Fibroblast of lung (primary cell): ENCODE results near the gene AMPD3.

Experiments used
- CTCF ChIP-seq, 2 donors: IDR thresholded peaks in 1 of 2; conservative IDR thresholded peaks in 1 of 2; 1 replicate in 1 of 2; 2 replicates in 1 of 2; pipeline ENCODE4 v1.5.1; 2011 to 2012; ENCODE audit warnings: low read length in 2 of 2, control low read depth in 1 of 2, inconsistent platforms in 1 of 2, low read depth in 1 of 2, mild to moderate bottlenecking in 1 of 2
- EZH2 ChIP-seq: IDR thresholded peaks from 2 replicates; pipeline ENCODE4 v1.5.1; 2012; ENCODE audit warnings: low read length, control low read depth, mild to moderate bottlenecking; ENCODE audit errors: missing control alignments

GRCh38 chr11:10443152-10443551, 11.9 kb upstream of the AMPD3 start:
- TF ChIP-seq CTCF (conservative IDR thresholded peaks at IDR 0.05 in 1 of 2, IDR thresholded peaks at IDR 0.05 in 1 of 2; ENCODE audit: low read depth in 1 of 2, low read length in 2 of 2), result no peak
- no peak for TF ChIP-seq EZH2
